ENCODE data around the gene RTN4RL1. TPM values are rescaled to one million over a fixed set of nuclear protein-coding genes. Genes with fewer than 3 reads are reported as not detected.

RTN4RL1 gene
- total RNA-seq, 1 experiment from 2014 or later: 0.22 TPM

GRCh38 chr17:2004435-2004952, 20.6 kb downstream of the RTN4RL1 start:
- no peaks in the 10 kb centered on the region for H3K79me2 ChIP-seq (ENCODE audit: insufficient read depth, low read length)
- no peak overlapping the region for H2BK20ac ChIP-seq (ENCODE audit: low read depth, low read length, poor library complexity, severe bottlenecking)
- no peak for DNase-seq
- H2AK5ac ChIP-seq (ENCODE audit: insufficient read length, low read length): no peak overlapping the region
- no peak overlapping the region for H3K14ac ChIP-seq (ENCODE audit: insufficient read depth, low read length)
- no peaks in the 10 kb centered on the region for H4K20me1 ChIP-seq (ENCODE audit: control insufficient read depth, insufficient read depth, insufficient read length)
- H3K9me3 ChIP-seq (ENCODE audit: control insufficient read depth, low read depth, low read length): no peaks in the 10 kb centered on the region
- no CpG with 5 or more reads among the region's 12 CpGs for WGBS (ENCODE audit: extremely low coverage, insufficient read length, low lambda C conversion rate)
- H3K4me1 Mint-ChIP-seq: peaks cover 8 to 17% of the 10 kb centered on the region in 2 experiments
- no peak overlapping the region for H4K5ac ChIP-seq (ENCODE audit: insufficient read length, low read depth, low read length)
- H3K56ac ChIP-seq (ENCODE audit: insufficient read length, low read depth, low read length): no peak overlapping the region
- H3K9ac ChIP-seq (ENCODE audit: extremely low read depth, insufficient read length, low read length): no peak overlapping the region
- H3K23ac ChIP-seq (ENCODE audit: insufficient read length, low read depth, low read length): no peak overlapping the region
- no peak overlapping the region for H2BK12ac ChIP-seq (ENCODE audit: insufficient read length, low read depth, low read length)
- no peak overlapping the region for H3K4ac ChIP-seq (ENCODE audit: low read depth, low read length)
- no peaks in the 10 kb centered on the region for H3K79me1 ChIP-seq (ENCODE audit: insufficient read depth, low read depth, low read length, poor library complexity, severe bottlenecking)
- H3K4me3 Mint-ChIP-seq: no peak overlapping the region
- H3K27ac ChIP-seq (ENCODE audit: insufficient read length, low read depth, low read length): no peak overlapping the region
- no peaks in the 10 kb centered on the region for H3K36me3 Mint-ChIP-seq (ENCODE audit: insufficient read depth in 1 of 3, low read depth in 3 of 3)
- no peak overlapping the region for H2BK5ac ChIP-seq (ENCODE audit: insufficient read length, low read length)
- H3K27me3 Mint-ChIP-seq (ENCODE audit: low read depth): peaks cover 29% of the 10 kb centered on the region
- H2AFZ ChIP-seq (ENCODE audit: low read length): no peak overlapping the region
- H4K8ac ChIP-seq (replicated peaks; ENCODE audit: insufficient read length, low read depth, low read length): no peak overlapping the region
- no peak overlapping the region for H2BK120ac ChIP-seq (ENCODE audit: low read depth, low read length, poor library complexity, severe bottlenecking)
- H3T11ph ChIP-seq (ENCODE audit: low read length): no peak overlapping the region
- no peak overlapping the region for H4K91ac ChIP-seq (ENCODE audit: insufficient read length, low read depth, low read length)
- H3K23me2 ChIP-seq (ENCODE audit: insufficient read length, low read depth, low read length, poor library complexity, severe bottlenecking): no peaks in the 10 kb centered on the region
- H3K4me1 ChIP-seq (ENCODE audit: insufficient read depth, low read length): no peaks in the 10 kb centered on the region; the same call in 1 of the 2 replicates
- TF ChIP-seq CTCF (conservative IDR thresholded peaks at IDR 0.05): no peak
- H3K9me3 Mint-ChIP-seq: no peaks in the 10 kb centered on the region; a peak in 1 of 5 replicates
- H3K27me3 ChIP-seq (ENCODE audit: insufficient read depth, low read length): peaks cover under 1% of the 10 kb centered on the region; the same call in 1 of the 2 replicates
- no peak overlapping the region for H2BK15ac ChIP-seq (ENCODE audit: low read depth, low read length)
- no peak overlapping the region for H3K27ac Mint-ChIP-seq
- no peak overlapping the region for H3K18ac ChIP-seq (ENCODE audit: insufficient read length, low read depth, low read length)
- no peak overlapping the region for H3K4me2 ChIP-seq (ENCODE audit: insufficient read depth, insufficient read length, low read length)

All from H9 (cell line).